ENCODE results near the gene KCNQ1.
A peak's percentile ranks its signal among the peaks of the same experiment; 100 is the strongest.

Gene KCNQ1

GRCh38 chr11:2410616-2411015 lies 34.2 kb upstream of the KCNQ1 start:
- FAIRE-seq, result no peak

DNA sequence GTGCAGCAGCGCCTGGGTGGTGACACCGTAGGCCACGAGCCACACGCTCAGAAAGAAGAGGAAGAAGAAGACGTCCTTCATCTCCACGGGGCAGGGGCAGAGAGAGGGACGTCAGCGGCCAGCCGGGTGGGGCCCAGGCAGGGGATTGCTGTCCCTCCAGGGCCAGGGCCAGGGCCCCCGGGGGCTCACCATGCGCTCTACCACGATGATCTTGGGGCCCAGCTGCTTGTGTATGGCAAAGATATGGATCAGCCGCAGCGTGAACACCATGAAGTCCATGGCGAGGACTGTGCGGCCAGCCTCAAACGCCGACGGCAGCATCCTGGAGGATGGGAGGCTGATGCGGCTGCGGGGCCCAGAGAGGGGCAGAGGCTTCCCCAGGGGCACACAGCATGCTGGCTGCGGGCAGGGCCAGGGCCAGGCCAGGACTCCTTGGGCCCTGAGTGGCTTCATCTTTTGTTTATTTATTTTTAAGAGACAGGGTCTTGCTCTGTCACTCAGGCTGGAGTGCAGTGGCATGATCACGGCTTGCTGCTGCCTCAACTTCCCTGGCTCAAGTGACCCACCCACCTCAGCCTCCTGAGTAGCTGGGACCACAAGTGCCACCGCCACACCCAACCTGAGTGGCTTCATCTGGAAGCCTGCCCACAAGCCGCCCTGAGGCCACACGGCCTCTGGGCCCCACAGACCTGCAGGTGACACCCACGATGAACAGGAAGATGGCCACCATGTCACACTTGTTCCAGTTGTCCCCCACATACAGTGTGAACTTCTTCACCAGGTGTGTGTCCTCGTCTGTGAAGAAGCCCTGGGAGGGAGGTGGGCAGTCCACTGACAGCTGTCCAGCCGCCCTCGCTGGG lies 33.1 kb upstream of the KCNQ1 start:
- FAIRE-seq, result no peak

GRCh38 chr11:2412323-2412722 lies 32.5 kb upstream of the KCNQ1 start:
- FAIRE-seq, result no peak

DNA sequence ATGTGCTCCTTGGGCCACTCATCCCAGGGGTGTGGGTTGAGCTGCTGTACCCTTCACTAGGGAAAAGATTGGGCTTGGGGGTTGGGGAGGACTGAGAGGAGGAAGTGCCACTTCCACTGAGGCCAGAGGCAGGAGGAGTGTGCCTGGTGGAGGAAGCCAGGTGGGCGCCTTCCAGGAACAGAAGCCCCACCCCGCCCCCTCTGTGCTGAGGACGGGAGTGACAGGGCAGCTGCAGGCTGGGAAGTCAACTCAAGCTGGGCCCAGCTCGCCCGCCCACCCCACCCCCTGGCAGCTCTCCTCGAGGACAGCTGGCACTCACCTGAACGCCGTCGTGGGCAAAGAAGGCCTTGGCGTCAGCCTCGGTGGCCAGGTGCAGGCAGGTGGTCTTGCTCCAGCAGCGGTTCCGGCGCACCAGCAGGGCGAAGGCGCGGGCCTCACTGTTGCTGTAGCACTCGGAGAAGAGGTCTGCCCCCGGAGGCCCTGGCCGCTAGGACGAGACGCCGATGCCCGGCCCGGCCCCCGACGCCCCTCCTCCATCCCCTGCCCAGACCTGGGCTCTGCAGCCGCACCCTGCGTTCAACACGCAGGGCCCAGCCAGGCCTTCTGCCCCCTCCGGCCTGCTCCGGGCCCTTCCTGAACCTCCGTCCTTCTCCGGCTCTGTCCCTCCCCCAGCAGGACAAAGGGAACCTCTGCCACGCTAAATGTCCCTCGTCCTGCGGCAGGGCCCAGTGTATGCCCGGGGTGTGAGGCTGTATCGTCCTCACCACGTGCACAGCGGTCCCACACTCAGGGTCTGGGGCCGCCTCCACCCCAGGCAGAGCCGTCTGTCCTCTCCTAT lies 30.8 kb upstream of the KCNQ1 start:
- FAIRE-seq, result no peak

DNA sequence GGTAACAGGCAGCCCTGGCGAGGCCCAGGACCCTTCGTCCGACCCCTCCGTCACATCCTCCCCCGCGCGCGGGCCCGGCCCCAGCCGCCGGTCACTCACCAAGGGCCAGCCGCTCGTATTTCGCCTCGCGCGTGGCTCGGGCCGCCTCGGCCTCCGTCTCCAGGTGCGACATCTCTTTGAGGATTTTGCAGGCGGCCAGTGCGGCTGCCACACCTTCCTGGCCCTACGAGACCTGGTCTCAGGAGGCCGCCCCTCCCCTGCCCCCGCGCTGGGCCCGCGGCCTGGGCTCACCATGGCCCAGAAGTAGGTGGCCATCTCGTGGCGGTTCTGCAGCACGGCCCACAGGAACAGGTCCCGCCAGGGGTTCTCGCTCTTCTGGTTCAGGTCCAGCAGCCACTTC lies 30.2 kb upstream of the KCNQ1 start:
- FAIRE-seq, result no peak

GRCh38 chr11:2415171-2415570 lies 29.6 kb upstream of the KCNQ1 start:
- no peak for FAIRE-seq

DNA sequence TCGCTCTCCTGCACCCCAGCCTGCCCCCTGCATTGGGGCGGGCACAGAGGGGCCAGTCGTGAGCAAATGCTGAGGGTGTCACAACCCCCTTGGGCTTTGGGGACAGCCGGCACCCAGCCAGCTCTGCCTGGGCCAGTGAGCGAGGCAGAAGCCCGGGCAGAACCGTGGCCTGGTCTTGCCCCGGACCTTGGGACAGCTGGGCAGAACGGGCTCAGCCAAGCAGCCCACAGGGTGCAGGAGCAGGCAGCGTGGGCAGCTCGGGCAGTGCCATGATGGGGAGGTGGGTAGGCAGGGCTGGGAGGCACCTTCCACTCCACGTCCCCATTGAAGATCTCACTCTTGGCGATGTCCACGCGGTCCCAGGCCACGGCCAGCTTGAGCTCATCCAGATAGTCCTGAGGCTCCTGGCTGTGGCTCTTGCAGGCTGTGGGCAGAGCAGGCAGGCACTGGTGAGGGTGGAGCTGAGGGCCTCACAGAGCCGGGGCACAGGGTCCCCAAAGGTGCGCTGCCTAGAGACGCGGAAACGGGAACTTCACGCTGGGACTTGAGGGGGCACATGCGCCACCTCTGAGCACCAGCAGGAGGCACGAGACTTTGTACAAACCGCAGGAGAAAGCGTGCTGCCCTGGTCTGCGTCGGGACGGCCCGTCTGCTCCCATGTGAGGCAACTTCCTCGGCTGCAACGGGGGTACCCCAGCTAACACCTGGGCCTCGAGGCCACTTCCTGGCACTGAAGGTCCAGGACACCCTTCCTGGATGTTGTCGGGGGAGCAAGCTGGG lies 29.0 kb upstream of the KCNQ1 start:
- no peak for FAIRE-seq

DNA sequence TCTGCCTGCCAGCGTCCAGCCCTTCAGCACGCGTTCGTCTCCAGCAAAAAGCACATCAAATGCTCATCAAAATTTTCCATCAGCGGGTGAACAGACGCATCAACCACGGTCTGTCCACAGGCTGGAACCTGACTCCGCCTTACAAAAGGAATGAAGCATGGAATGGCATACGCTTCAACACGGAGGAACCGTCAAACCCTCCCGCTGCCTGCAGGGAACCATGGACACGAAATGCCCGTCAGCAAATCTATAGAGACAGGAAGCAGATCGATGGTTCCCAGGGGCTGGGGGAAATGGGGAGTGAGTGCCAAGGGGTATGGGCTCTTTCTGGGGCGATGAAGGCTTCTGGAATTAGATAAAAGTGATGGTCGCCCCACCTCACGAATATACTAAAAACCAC lies 28.0 kb upstream of the KCNQ1 start:
- no peak for FAIRE-seq

GRCh38 chr11:2417856-2418692 lies 26.7 kb upstream of the KCNQ1 start:
- no peak for FAIRE-seq

DNA sequence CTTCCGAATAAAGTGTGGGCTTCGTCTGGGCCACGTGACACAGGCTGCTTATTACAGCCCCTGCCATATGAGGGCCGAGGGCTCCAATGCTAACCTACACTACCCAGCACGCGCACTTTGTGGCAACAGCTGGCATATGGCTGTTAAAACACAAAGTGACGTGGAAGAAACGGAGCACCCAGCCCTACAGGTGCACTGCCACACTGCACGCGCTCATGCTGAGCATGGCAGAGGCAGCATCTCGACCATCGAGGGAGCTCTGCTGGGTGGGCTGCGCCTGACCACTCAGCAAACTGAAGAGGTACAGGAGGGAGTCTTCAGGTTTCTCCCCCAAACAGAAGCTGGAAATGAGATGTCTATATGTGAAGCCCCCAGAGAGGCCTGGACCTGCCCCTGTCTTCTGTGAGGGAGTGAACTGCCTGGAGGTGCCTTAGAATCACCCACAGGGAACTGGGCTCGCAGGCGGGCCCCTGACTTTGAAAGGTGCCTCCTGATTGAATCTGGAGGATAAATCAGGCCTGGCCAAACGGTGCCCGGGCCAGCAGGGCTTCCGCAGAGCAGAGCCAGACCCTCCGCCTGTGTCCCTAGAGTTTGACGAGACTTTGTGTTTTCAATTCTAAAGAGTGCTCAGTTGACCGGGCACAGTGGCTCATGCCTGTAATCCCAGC lies 26.0 kb upstream of the KCNQ1 start:
- FAIRE-seq, result no peak

GRCh38 chr11:2419638-2420501 lies 24.9 kb upstream of the KCNQ1 start:
- peak; percentile 94 for FAIRE-seq

- FAIRE-seq, result no peak
Observed at GRCh38 chr11:2420502-2421225, 24.1 kb upstream of the KCNQ1 start.

DNA sequence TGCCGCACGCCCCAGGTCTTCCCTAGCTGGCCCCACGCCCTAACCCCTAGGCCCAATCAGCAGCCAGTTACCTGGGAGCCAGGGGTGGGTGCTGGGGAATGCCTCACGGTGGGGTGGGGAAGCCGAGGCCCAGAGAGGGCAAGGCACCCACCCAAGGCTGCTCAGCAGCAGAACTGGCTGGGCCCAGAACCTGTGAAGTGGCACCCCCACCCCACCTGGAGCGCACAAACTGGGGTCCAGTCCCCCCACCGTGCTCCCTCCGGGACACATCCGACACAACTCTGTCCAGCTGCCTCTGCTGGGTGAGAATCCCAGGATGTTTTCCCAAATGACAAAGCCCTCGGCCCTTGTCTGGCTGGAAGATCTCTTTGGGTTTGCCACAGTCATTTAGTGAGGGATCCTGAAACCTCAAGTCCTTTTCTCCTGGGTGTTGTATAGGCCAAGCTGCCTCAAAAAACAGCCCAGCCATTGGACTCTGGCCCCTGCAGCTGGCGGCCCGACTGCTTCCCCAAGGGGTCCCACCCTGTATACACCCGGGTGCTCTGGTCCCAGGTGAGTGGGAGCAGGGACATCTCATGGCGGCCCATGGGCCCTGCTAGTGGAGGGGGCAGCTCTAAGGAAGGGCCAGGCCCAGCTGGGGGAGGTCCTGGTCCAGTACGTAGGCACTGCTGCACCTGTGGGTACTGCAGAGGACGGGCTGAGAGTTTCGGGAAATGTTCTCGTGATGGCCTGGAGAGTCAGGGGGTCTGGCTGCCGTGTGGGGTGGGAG lies 23.4 kb upstream of the KCNQ1 start:
- no peak for FAIRE-seq

DNA sequence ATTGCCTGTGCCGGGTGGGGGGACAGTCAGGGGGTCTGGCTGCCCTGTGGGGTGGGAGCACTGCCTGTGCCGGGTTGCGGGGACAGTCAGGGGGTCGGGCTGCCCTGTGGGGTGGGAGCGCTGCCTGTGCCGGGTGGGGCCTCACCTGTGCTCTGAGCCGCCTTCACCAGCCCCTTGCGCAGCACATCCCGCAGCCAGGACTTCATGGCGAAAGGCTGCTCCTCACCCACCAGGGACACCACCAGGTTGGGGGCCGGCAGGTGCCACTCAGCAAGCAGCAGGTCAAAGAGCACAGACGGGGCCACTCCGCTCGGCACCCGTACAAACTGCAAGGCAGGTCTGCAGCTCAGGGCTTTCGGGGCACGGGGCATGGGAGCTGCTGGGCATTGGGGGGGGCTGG lies 22.8 kb upstream of the KCNQ1 start:
- FAIRE-seq, result no peak

DNA sequence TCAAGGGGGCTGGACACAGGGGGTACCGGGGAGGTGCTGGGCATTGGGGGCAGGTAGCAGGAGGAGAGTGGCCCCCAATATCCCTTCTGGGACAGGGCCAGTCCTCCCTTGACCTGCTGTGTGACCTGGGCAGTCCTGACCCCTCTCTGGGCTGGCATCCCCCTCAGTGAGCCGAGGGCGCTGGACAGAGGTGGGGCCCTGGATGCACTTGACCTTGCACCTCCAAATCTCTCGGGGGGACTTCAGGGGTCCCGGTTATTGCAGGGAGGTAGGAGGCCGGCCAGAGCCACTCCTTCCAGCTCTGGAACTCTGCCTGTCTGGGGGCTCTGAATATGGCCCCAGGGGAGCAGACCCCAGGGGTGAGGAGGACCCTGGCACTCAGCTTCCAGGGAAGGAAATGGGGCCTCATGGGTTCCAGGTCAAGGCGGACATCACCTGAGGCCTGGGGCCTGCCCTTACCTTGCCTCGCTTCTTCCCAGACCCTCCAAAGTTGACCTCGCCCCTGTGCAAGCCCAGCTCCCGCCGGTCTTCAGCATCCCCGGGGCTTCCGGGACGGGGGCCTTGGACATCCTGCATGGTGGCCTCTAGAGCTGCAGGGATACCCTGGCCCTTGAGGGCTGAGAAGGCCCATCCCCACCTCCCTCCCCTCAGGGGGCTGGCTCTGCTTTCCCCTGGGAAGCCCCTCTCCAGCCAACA lies 22.2 kb upstream of the KCNQ1 start:
- FAIRE-seq, result no peak

GRCh38 chr11:2423157-2424025 lies 21.4 kb upstream of the KCNQ1 start:
- no peak for FAIRE-seq

DNA sequence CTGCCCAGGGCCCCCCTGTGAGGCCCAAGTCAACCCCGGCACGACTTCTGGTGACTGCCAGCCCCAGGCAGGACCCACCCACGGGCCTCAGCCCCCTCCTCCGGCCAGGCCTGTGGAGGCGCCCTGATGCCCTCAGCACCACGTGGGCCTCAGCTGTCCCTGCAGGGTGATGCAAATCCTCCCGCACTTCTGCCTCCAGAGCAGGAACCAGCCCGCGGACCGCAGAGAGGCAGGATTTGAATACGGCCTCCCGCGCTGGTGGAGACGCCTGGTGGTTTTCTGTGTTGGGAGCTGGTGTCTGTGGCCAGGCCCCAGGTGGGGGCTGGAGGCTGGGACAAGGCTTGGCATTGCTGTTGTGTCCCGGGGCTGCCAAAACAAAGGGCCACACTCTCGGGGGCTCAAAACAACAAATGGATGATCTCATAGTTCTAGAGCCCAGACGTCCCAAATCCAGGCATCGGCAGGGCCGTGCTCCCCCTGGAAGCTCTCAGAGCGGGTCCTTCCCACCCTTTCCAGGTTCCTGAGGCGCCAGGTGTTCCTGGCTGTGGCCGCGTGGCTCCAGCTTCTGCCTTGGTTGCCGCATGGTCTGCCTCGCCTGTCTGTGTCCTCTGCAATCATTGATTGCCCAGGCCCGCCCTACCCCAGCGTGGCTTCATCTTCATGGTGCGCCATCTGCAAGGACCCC lies 19.9 kb upstream of the KCNQ1 start:
- FAIRE-seq, result no peak

Measured in G401.6 (cell line).